Stimulated activated CD4-positive, alpha-beta T cell treated with anti-CD3 and anti-CD28 coated beads, Interleukin-15, amount 100 ng/mL, for 24 hours (primary cell): ENCODE results near the gene ATP2A1.
A peak's percentile ranks its signal among the peaks of the same experiment; 100 is the strongest.
"Not testable (repeated sequence)": the region's sequence is repeated elsewhere in the genome, so short reads cannot be mapped to it uniquely, and the experiment has no call there.

Experiments
- DNase-seq: peaks from one replicate; pipeline ENCODE4 v3.0.0-alpha.2; 2020

The ATP2A1 gene

GRCh38 chr16:28913946-28914724 lies 35.8 kb downstream of the ATP2A1 start:
- no peak for DNase-seq

- DNase-seq, result no peak
Observed at GRCh38 chr16:28915181-28915580, 36.9 kb downstream of the ATP2A1 start.

GRCh38 chr16:28917095-28917494 lies 38.8 kb downstream of the ATP2A1 start:
- DNase-seq, result no peak

GRCh38 chr16:28918698-28919097 lies 40.4 kb downstream of the ATP2A1 start:
- DNase-seq, result no peak

GRCh38 chr16:28923231-28923587 lies 44.9 kb downstream of the ATP2A1 start:
- no peak for DNase-seq

GRCh38 chr16:28923652-28924398 lies 45.5 kb downstream of the ATP2A1 start:
- DNase-seq, result no peak

GRCh38 chr16:28924399-28924761 lies 46.1 kb downstream of the ATP2A1 start:
- no peak for DNase-seq

- peak; percentile 98 for DNase-seq
Observed at GRCh38 chr16:28924762-28925385, 46.6 kb downstream of the ATP2A1 start, which contains the start of gene RABEP2. TSS of gene RABEP2 (minus strand) at chr16:28925238. CDS start at chr16:28925163, 75 bp downstream.

- DNase-seq, result peak; percentile 88
Observed at GRCh38 chr16:28925386-28926228, 47.3 kb downstream of the ATP2A1 start.

GRCh38 chr16:28926284-28926683 lies 48.0 kb downstream of the ATP2A1 start:
- not testable (repeated sequence) for DNase-seq

GRCh38 chr16:28927815-28928214 lies 49.5 kb downstream of the ATP2A1 start:
- DNase-seq, result no peak

- DNase-seq, result no peak
Observed at GRCh38 chr16:28930203-28930602, 51.9 kb downstream of the ATP2A1 start.

- no peak for DNase-seq
Observed at GRCh38 chr16:28930652-28931051, 52.4 kb downstream of the ATP2A1 start.

GRCh38 chr16:28931801-28932225 lies 53.5 kb downstream of the ATP2A1 start, which contains the start of gene CD19:
TSS of gene CD19 (plus strand) at chr16:28931971. CDS start at chr16:28932001, 30 bp downstream.
- DNase-seq, result no peak

- DNase-seq, result no peak
Observed at GRCh38 chr16:28932339-28933141, 54.3 kb downstream of the ATP2A1 start.

GRCh38 chr16:28933171-28933570 lies 54.9 kb downstream of the ATP2A1 start:
- no peak for DNase-seq

GRCh38 chr16:28935346-28935745 lies 57.1 kb downstream of the ATP2A1 start:
- no peak for DNase-seq

- peak; percentile 89 for DNase-seq
Observed at GRCh38 chr16:28935924-28936783, 57.9 kb downstream of the ATP2A1 start.

GRCh38 chr16:28936784-28937155 lies 58.5 kb downstream of the ATP2A1 start:
- DNase-seq, result no peak

- DNase-seq, result no peak
Observed at GRCh38 chr16:28937222-28937876, 59.1 kb downstream of the ATP2A1 start.
